DOHH2 (cell line): ENCODE results near the gene ANKRD16.

Experiments
- CTCF ChIP-seq: fragments of 200-600 bp; sonication (generic); IDR thresholded peaks from one replicate; pipeline ENCODE4 v1.5.1; 2014; ENCODE audit warnings: antibody characterized with exemption, mild to moderate bottlenecking, low read depth, low read length; ENCODE audit not compliant: poor library complexity, severe bottlenecking
- EZH2phosphoT487 ChIP-seq: fragments of 200-600 bp; sonication (generic); IDR thresholded peaks from 2 replicates; pipeline ENCODE4 v1.6.1; 2017; ENCODE audit warnings: borderline replicate concordance, mild to moderate bottlenecking, antibody characterized with exemption, low read length, moderate library complexity, mixed read lengths

- peak; percentile 18 for TF ChIP-seq CTCF
- TF ChIP-seq EZH2phosphoT487, result no peak
These were observed 660 bp downstream of the ANKRD16 start for GRCh38 chr10:5888843-5889623.
